A549 (cell line): ENCODE measurements around the gene CISH.

Experiments used
- CBX8 ChIP-seq: fragments of 200-600 bp; sonication (generic); IDR thresholded peaks from 2 replicates; pipeline ENCODE4 v1.6.1; 2016
- POLR2A ChIP-seq: IDR thresholded peaks from 2 replicates; pipeline ENCODE4 v1.6.1; 2012; ENCODE audit warnings: mild to moderate bottlenecking, low read length
- ZNF302 ChIP-seq: fragments of 250-450 bp; sonication (Bioruptor Pico); IDR thresholded peaks from 2 replicates; pipeline ENCODE4 v1.9.0; 2021; ENCODE audit warnings: inconsistent platforms, mild to moderate bottlenecking, moderate library complexity
- TF ChIP-seq, protein P1 (sequence below): fragments of 250-450 bp; sonication (Bioruptor Pico); IDR thresholded peaks from 2 replicates; pipeline ENCODE4 v1.5.0; 2021; ENCODE audit warnings: mild to moderate bottlenecking, moderate library complexity, borderline replicate concordance
- TF ChIP-seq, protein P2 (sequence below): IDR thresholded peaks from 2 replicates; pipeline ENCODE4 v1.6.1; 2012

DNA sequence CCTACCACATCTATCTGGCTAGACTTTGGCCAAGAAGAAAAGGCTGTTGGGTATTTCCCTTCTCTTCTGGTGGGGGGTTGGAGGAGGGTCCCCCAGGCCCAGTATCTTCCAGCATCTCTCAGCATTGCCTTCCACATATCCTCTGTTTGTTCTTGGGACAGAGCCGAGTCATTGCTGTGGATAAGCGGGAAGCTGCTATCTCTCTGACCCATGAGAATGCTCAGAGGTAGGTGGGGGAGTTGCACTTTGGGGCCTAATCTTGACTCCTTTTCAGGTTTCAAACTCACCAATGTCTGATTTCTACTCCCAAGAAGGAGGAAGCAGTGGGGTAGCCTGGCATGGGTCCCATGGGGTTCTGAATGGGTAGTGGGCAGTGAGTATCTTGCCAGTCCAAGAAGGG is 34.2 kb downstream of the CISH start:
- TF ChIP-seq, protein P1, sequence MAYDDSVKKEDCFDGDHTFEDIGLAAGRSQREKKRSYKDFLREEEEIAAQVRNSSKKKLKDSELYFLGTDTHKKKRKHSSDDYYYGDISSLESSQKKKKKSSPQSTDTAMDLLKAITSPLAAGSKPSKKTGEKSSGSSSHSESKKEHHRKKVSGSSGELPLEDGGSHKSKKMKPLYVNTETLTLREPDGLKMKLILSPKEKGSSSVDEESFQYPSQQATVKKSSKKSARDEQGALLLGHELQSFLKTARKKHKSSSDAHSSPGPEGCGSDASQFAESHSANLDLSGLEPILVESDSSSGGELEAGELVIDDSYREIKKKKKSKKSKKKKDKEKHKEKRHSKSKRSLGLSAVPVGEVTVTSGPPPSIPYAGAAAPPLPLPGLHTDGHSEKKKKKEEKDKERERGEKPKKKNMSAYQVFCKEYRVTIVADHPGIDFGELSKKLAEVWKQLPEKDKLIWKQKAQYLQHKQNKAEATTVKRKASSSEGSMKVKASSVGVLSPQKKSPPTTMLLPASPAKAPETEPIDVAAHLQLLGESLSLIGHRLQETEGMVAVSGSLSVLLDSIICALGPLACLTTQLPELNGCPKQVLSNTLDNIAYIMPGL (CRISPR knock-in tag), result no peak
- TF ChIP-seq ZNF302 (CRISPR knock-in tag) (no peak), POLR2A (no peak), CBX8 (no peak)
- TF ChIP-seq, protein P2, sequence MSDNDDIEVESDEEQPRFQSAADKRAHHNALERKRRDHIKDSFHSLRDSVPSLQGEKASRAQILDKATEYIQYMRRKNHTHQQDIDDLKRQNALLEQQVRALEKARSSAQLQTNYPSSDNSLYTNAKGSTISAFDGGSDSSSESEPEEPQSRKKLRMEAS, result no peak
